NT2/D1 (cell line): Measurements from ENCODE around the gene PARK7.

Source experiments
- DNase-seq: peaks from one replicate; pipeline ENCODE4 v3.0.0-alpha.2; 2011; ENCODE audit warnings: low read depth, low spot score
- H3K27me3 ChIP-seq: 2 replicates; pipeline ENCODE4 v1.6.0; 2011; ENCODE audit warnings: mild to moderate bottlenecking; ENCODE audit not compliant: insufficient read length, insufficient read depth
- H3K36me3 ChIP-seq: 2 replicates; pipeline ENCODE4 v1.6.1; 2011; ENCODE audit warnings: mild to moderate bottlenecking, low read length, mixed read lengths; ENCODE audit not compliant: insufficient read depth, insufficient read length
- H3K4me1 ChIP-seq: 2 replicates; pipeline ENCODE4 v1.5.1; 2011; ENCODE audit not compliant: insufficient read depth, insufficient read length
- H3K4me3 ChIP-seq: 2 replicates; pipeline ENCODE4 v1.5.1; 2011; ENCODE audit warnings: low read depth; ENCODE audit not compliant: insufficient read length
- H3K9ac ChIP-seq: 2 replicates; pipeline ENCODE4 v1.6.0; 2011; ENCODE audit warnings: low read depth; ENCODE audit not compliant: insufficient read length
- H3K9me3 ChIP-seq: 2 replicates; pipeline ENCODE4 v1.5.1; 2011; ENCODE audit warnings: mild to moderate bottlenecking, low read length; ENCODE audit not compliant: insufficient read depth
- SUZ12 ChIP-seq: IDR thresholded peaks from 2 replicates; pipeline ENCODE4 v1.6.1; 2011; ENCODE audit not compliant: insufficient read length, insufficient read depth; ENCODE audit errors: extremely low read depth
- YY1 ChIP-seq: IDR thresholded peaks from 2 replicates; pipeline ENCODE4 v1.6.1; 2011; ENCODE audit not compliant: insufficient read length, insufficient read depth
- ZNF274 ChIP-seq: IDR thresholded peaks from 2 replicates; pipeline ENCODE4 v1.6.1; 2011; ENCODE audit warnings: mild to moderate bottlenecking, low read depth, low read length

Gene PARK7

GRCh38 chr1:7993593-7994479 is 32.3 kb downstream of the PARK7 start:
- Histone ChIP-seq H3K4me3 (no peak overlapping the region), H3K27me3 (no peaks in the 10 kb centered on the region), H3K9ac (no peak overlapping the region), H3K4me1 (peaks cover 12% of the 10 kb centered on the region), H3K36me3 (peaks cover 29% of the 10 kb centered on the region), H3K9me3 (no peaks in the 10 kb centered on the region)
- TF ChIP-seq ZNF274 = no peak
- TF ChIP-seq SUZ12 = no peak
- TF ChIP-seq YY1 = no peak
- DNase-seq = no peak

- Histone ChIP-seq H3K27me3 (no peaks in the 10 kb centered on the region), H3K9ac (no peak overlapping the region), H3K9me3 (no peaks in the 10 kb centered on the region), H3K4me1 (peaks cover 9% of the 10 kb centered on the region), H3K4me3 (no peak overlapping the region), H3K36me3 (peaks cover 21% of the 10 kb centered on the region)
- no peak for TF ChIP-seq ZNF274
- no peak for TF ChIP-seq YY1
- TF ChIP-seq SUZ12 = no peak
- DNase-seq = no peak
Observed at GRCh38 chr1:7994827-7995226, 33.3 kb downstream of the PARK7 start.

DNA sequence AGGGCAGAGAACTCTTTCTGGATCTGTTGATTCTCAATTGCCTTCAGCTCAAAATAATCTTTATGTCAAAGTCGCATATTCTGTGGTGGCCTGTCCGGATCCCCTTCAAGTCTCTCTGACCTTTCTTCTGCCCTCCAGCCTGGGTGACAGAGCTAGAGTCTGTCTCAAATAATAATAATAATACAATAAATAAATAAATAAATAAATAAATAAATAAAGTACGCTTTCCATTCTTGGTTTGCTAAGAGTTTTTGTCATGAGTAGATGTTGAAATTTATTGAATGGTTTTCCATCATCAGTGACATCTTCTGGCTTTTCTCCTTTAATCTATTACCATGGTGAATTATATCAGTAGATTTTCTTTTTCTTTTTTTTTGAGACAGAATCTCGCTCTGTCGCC is 33.9 kb downstream of the PARK7 start:
- Histone ChIP-seq H3K4me1 (peaks cover 3% of the 10 kb centered on the region), H3K36me3 (peaks cover 15% of the 10 kb centered on the region), H3K4me3 (no peak overlapping the region), H3K9ac (no peak overlapping the region), H3K27me3 (no peaks in the 10 kb centered on the region), H3K9me3 (no peaks in the 10 kb centered on the region)
- DNase-seq = no peak
- TF ChIP-seq YY1 = no peak
- no peak for TF ChIP-seq SUZ12
- no peak for TF ChIP-seq ZNF274

- H3K27me3 ChIP-seq = no peaks in the 10 kb centered on the region
- H3K9me3 ChIP-seq = no peaks in the 10 kb centered on the region
- H3K4me1 ChIP-seq = peaks cover 7% of the 10 kb centered on the region
- H3K36me3 ChIP-seq = peaks cover 6% of the 10 kb centered on the region
- DNase-seq = no peak
- TF ChIP-seq SUZ12 = no peak
- no peak for TF ChIP-seq ZNF274
- no peak for TF ChIP-seq YY1
- H3K4me3 ChIP-seq = no peak overlapping the region
- no peak overlapping the region for H3K9ac ChIP-seq
Observed at GRCh38 chr1:8002329-8002910, 40.9 kb downstream of the PARK7 start.

- Histone ChIP-seq H3K4me1 (peaks cover 7% of the 10 kb centered on the region), H3K9ac (no peak overlapping the region), H3K9me3 (no peaks in the 10 kb centered on the region), H3K27me3 (no peaks in the 10 kb centered on the region), H3K4me3 (no peak overlapping the region), H3K36me3 (peaks cover 6% of the 10 kb centered on the region)
- DNase-seq = no peak
- no peak for TF ChIP-seq ZNF274
- TF ChIP-seq SUZ12 = no peak
- TF ChIP-seq YY1 = no peak
Observed at GRCh38 chr1:8002921-8003320, 41.4 kb downstream of the PARK7 start.

- DNase-seq = no peak
- Histone ChIP-seq H3K27me3 (no peaks in the 10 kb centered on the region), H3K4me1 (peaks cover 7% of the 10 kb centered on the region), H3K9me3 (no peaks in the 10 kb centered on the region), H3K36me3 (peaks cover 6% of the 10 kb centered on the region), H3K9ac (no peak overlapping the region), H3K4me3 (no peak overlapping the region)
- no peak for TF ChIP-seq SUZ12
Observed at GRCh38 chr1:8003438-8004112, 42.1 kb downstream of the PARK7 start.
